SK-N-MC (cell line): ENCODE measurements around the gene SPEF2.

Experiments
- DNase-seq: peaks from one replicate; pipeline ENCODE4 v3.0.0-alpha.2; 2011; ENCODE audit warnings: low read depth, low spot score
- H3K27ac ChIP-seq: fragments of 200-600 bp; sonication (generic); 2 replicates; pipeline ENCODE4 v1.5.1; 2016; ENCODE audit warnings: mixed run types
- H3K36me3 ChIP-seq: fragments of 200-600 bp; sonication (generic); 2 replicates; pipeline ENCODE4 v1.6.1; 2017; ENCODE audit warnings: antibody characterized with exemption, low read length, mixed read lengths; ENCODE audit not compliant: insufficient read depth
- H3K4me3 ChIP-seq: fragments of 200-600 bp; sonication (generic); 2 replicates; pipeline ENCODE4 v1.5.1; 2016
- H3K9ac ChIP-seq: fragments of 200-600 bp; sonication (generic); 2 replicates; pipeline ENCODE4 v1.8.0; 2017; ENCODE audit warnings: mixed run types, mixed read lengths; ENCODE audit not compliant: insufficient read length
- H3K9me3 ChIP-seq: fragments of 200-600 bp; sonication (generic); 2 replicates; pipeline ENCODE4 v1.6.1; 2017; ENCODE audit warnings: low read depth, mild to moderate bottlenecking, antibody characterized with exemption, low read length, moderate library complexity, mixed read lengths
- EZH2 ChIP-seq: fragments of 200-600 bp; sonication (generic); IDR thresholded peaks from one replicate; pipeline ENCODE4 v1.6.1; 2017; ENCODE audit warnings: antibody characterized with exemption
- FOXP2 ChIP-seq: optimal IDR thresholded peaks from 2 replicates; pipeline ENCODE3; 2011; ENCODE audit warnings: mild to moderate bottlenecking, moderate library complexity; ENCODE audit not compliant: insufficient read depth; ENCODE audit errors: extremely low read length, control extremely low read depth
- POLR2AphosphoS5 ChIP-seq: IDR thresholded peaks from 2 replicates; pipeline ENCODE4 v1.6.1; 2012; ENCODE audit warnings: mild to moderate bottlenecking, low read depth, low read length, borderline replicate concordance

The SPEF2 gene

DNA sequence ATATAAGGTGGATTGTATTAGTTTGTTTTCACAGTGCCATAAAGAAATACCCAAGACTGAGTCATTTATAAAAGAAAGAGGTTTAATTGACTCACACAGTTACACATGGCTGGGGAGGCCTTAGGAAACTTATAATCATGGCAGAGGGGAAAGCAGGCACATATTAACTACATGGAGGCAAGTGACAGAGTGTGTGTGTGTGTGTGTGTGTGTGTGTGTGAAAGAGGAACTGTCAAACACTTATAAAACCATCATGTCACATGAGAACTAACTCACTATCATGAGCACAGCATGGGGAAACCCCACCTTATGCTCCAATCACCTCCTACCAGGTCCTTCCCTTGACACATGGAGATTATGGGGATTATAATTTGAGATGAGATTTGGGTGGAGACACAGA lies 118.6 kb downstream of the SPEF2 start:
- H3K4me3 ChIP-seq = no peak overlapping the region
- H3K27ac ChIP-seq = no peak overlapping the region
- no peak for DNase-seq
- no peaks in the 10 kb centered on the region for H3K36me3 ChIP-seq
- TF ChIP-seq POLR2AphosphoS5 = no peak
- H3K9ac ChIP-seq = no peak overlapping the region
- no peaks in the 10 kb centered on the region for H3K9me3 ChIP-seq

DNA sequence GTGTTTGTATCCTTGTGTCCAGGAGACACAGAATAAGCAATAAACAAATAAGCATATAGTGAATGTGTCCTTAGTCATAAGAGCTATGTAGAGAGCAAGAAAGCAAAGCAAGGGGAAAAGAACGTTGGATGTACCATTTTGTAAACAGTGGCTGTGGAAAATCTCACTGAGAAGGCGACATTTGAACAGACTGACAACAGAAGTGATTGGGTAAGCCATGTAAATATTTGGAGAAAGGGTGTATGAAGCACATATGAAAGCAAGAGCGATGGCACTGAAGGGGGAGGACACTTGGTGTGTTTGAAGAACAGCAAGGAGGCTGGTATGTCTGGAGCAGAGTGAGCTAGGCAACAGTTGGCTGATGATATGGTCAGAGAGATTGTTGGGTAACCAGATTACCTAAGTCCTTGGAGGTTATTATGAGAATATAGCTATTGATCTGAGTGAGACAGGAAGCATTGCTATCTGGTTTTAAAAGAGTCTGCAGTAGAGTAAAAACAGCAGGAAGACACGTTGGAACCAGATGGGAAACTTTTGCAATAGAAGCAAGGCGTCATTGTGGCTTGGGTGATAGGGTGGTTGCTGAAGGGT lies 123.6 kb downstream of the SPEF2 start:
- Histone ChIP-seq H3K9ac (no peak overlapping the region), H3K9me3 (no peaks in the 10 kb centered on the region), H3K36me3 (no peaks in the 10 kb centered on the region), H3K27ac (no peak overlapping the region), H3K4me3 (no peak overlapping the region)
- no peak for DNase-seq
- no peak for TF ChIP-seq POLR2AphosphoS5
- no peak for TF ChIP-seq FOXP2
- TF ChIP-seq EZH2 = no peak

DNA sequence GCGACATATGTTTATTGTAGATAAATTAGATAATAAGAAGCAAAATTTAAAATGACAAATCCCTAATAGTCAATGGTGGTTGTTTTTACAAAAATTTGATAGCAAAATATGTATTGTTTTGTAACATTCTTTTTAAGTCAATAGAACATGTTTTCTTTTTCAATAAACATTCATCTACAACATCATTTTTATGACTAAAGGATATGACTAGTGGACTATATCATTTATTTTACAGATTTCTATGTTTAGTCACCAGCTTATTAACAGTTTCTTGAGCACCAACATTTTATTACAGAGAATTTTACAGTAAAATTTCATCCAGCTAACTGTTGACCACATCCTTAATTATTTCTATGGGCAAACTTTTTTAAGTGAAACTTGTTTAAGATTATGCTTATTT lies 124.3 kb downstream of the SPEF2 start:
- Histone ChIP-seq H3K9ac (no peak overlapping the region), H3K27ac (no peak overlapping the region), H3K36me3 (no peaks in the 10 kb centered on the region), H3K9me3 (no peaks in the 10 kb centered on the region), H3K4me3 (no peak overlapping the region)
- DNase-seq = no peak
- no peak for TF ChIP-seq POLR2AphosphoS5
- no peak for TF ChIP-seq EZH2
- TF ChIP-seq FOXP2 = no peak

DNA sequence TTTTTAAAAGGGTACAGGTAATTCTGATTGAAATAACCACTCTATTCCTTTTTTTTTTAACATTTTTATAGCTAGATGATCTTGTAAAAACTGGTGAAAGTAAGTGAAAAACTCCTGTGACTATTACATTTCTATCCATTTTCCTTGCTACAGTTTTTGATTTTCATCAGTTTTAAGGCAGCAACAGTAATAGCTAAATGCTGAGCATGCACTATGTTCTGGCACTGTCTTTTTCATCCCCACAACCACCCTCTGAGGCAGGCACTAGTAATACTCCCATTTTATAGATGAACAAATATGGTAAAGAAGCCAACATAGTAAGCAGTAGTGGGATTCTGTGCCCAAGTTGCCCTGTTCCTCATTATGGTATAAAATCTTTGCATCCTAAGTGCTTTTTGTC lies 126.0 kb downstream of the SPEF2 start:
- TF ChIP-seq FOXP2 = no peak
- TF ChIP-seq EZH2 = no peak
- no peak for TF ChIP-seq POLR2AphosphoS5
- H3K36me3 ChIP-seq = no peaks in the 10 kb centered on the region
- no peak overlapping the region for H3K4me3 ChIP-seq
- DNase-seq = no peak
- H3K9ac ChIP-seq = no peak overlapping the region
- H3K9me3 ChIP-seq = no peaks in the 10 kb centered on the region
- H3K27ac ChIP-seq = no peak overlapping the region

DNA sequence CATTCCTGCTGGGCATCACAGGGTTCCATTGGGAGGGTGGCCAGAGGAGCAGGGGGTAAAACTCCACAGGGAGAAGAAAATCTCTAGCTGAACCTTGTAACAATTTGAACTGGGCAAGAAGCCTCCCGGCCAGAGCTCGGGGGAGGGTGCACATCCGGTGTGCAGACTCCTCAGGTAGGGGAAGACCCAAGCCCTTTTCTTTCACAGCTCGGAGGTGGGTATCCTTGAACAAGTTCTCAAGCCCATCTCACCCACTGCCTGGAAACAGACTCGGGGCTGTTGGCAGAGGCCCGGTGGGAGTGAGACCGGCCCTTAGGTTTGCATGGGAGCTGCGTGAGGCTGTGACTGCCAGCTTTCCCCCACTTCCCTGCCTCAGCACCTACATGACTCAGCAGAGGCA lies 127.5 kb downstream of the SPEF2 start:
- no peak for TF ChIP-seq POLR2AphosphoS5
- no peak for TF ChIP-seq FOXP2
- TF ChIP-seq EZH2 = no peak
- Histone ChIP-seq H3K36me3 (no peaks in the 10 kb centered on the region), H3K9ac (no peak overlapping the region), H3K27ac (no peak overlapping the region), H3K4me3 (no peak overlapping the region), H3K9me3 (no peaks in the 10 kb centered on the region)
- DNase-seq = no peak

DNA sequence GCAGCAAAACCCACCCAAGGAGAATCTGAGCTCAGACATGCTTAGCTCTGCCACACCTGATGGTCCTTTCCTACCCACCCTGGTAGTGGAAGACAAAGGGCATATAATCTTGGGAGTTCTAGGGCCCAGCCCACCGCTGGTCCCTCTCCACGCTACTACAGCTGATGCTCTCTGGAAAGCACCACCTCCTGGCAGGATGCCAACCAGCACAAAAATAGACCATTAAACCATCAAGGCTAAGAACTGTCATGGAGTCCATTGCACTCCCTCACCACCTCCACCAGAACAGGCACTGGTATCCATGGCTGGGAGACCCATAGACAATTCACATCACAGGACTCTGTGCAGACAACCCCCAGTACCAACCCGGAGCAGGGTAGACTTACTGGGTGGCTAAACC lies 128.0 kb downstream of the SPEF2 start:
- no peak for DNase-seq

DNA sequence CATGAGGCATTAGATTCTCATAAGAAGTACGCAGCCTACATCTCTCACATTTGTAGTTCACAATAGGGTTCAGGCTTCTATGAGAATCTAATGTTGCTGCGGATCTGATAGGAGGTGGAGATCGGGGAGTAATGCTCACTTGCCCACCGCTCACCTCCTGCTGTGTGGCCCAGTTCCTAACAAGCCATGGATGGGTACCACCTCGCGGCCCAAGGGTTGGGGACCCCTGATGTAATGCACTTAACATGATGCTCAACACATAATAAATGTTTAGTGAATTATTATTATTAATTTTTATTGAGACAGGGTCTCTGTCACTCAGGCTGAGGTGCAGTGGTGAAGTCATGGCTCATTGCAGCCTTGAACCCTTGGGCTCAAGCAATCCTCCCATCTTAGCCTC lies 134.3 kb downstream of the SPEF2 start:
- no peak overlapping the region for H3K27ac ChIP-seq

More for the DNA sequence above, 128.0 kb downstream of the SPEF2 start:
- Histone ChIP-seq H3K4me3 (no peak overlapping the region), H3K36me3 (no peaks in the 10 kb centered on the region), H3K27ac (no peak overlapping the region), H3K9me3 (no peaks in the 10 kb centered on the region), H3K9ac (no peak overlapping the region)
- TF ChIP-seq FOXP2 (no peak), POLR2AphosphoS5 (no peak), EZH2 (no peak)

DNA sequence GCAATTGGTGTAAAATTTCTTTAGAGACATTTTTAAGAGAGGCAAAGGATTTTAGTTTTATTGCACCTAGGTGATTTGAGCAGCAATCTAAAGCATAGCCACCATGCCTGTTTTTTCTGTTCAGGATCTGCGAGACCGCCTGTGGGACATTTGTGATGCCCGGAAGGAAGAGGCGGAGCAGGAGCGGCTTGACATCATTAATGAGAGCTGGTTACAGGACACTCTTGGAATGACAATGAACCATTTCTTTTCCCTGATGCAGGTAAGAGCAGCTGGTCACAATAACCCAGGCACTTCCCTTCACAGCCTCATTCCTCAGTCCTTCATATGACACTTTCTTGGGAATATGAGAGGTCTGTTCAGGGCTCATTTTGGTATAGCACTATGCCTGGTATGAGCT lies 135.8 kb downstream of the SPEF2 start:
- H3K4me3 ChIP-seq = no peak overlapping the region

More for the DNA sequence above, 134.3 kb downstream of the SPEF2 start:
- Histone ChIP-seq H3K36me3 (no peaks in the 10 kb centered on the region), H3K4me3 (no peak overlapping the region), H3K9ac (no peak overlapping the region), H3K9me3 (no peaks in the 10 kb centered on the region)
- no peak for DNase-seq
- no peak for TF ChIP-seq POLR2AphosphoS5
- no peak for TF ChIP-seq EZH2
- TF ChIP-seq FOXP2 = no peak

DNA sequence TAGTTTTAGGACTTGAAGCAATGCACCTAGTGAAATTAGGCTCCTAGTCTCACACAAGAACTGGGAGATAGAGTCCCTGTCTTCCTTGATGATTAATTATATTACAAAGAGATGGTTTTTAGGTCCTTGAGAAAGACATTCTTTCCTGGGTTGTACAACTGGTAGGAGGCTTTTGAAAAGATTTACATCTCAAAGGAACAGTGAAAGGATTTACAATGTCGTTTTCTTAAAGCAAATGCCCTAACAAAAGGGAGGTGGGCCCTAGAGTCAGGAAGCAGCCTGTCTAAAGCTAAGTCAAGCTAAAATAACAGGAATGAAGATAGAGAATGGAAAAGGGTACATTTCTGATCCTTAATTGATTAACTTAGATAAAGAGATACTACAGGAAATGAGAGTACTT lies 136.8 kb downstream of the SPEF2 start:
- Histone ChIP-seq H3K9me3 (no peaks in the 10 kb centered on the region), H3K36me3 (no peaks in the 10 kb centered on the region), H3K4me3 (no peak overlapping the region), H3K27ac (no peak overlapping the region), H3K9ac (no peak overlapping the region)
- TF ChIP-seq POLR2AphosphoS5 = no peak
- TF ChIP-seq EZH2 = no peak
- TF ChIP-seq FOXP2 = no peak
- DNase-seq = no peak

More for the DNA sequence above, 135.8 kb downstream of the SPEF2 start:
- DNase-seq = no peak
- TF ChIP-seq EZH2 = no peak
- TF ChIP-seq POLR2AphosphoS5 = no peak
- no peak for TF ChIP-seq FOXP2
- Histone ChIP-seq H3K9ac (no peak overlapping the region), H3K36me3 (no peaks in the 10 kb centered on the region), H3K27ac (no peak overlapping the region), H3K9me3 (no peaks in the 10 kb centered on the region)
